ENCODE measurements around the gene TM7SF2.
A peak's percentile ranks its signal among the peaks of the same experiment; 100 is the strongest.
"Not testable (repeated sequence)": the region's sequence is repeated elsewhere in the genome, so short reads cannot be mapped to it uniquely, and the experiment has no call there.

TM7SF2 gene

DNA sequence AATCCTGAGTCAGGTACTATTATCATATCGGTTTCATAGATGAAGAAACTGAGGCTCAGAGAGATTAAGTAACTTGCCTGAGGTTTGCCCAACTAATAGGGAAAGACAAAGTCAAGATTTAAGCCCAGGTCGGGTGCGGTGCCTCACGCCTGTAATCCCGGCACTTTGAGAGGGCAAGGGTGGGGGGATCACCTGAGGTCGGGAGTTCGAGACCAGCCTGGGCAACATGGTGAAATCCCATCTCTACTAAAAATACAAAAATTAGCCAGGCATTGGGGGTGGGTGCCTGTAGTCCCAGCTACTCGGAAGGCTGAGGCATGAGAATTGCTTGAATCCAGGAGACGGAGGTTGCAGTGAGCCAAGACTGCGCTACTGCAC is 38.4 kb downstream of the TM7SF2 start:
- not testable (repeated sequence) for FAIRE-seq; DNase-seq (ENCODE audit: insufficient read length, low spot score)

DNA sequence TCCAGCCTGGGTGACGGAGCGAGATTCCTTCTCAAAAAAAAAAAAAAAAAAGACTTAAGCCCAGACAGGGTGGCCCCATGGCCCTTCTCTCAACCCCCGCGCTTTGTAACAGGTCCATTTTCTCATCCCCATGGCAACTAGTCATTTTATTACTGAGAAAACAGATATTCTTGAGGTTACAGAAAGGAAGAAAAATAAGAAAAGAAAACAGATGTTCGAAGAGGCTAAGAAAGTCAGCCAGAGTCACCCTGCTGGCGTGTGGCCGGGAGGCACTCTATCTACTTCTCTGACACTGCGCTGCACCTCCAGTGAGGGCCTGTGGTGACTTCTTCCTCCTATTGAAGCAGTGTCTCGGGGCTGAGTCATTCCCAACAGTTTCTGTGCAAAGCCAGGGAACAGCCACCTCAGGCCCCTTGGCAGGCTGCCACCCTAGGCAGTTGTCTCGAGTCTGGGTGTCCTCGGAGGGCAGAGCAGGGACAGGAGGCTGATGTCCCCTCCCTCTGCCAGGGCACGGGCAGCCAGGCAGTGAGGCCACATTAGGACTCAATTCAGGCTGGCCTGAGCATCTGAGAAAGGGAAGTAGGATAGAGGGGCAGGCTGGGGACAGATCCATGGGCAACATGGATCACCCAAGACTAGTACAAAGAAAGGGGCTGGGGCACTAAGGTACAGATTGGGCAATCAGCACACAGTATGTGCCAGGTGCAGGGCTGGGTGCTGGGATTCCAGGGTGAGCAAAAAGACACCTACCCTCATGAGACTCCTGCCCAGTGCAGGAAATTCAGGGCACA is 39.0 kb downstream of the TM7SF2 start:
- FAIRE-seq: no peak
- no peak for DNase-seq (ENCODE audit: insufficient read length, low spot score)

DNA sequence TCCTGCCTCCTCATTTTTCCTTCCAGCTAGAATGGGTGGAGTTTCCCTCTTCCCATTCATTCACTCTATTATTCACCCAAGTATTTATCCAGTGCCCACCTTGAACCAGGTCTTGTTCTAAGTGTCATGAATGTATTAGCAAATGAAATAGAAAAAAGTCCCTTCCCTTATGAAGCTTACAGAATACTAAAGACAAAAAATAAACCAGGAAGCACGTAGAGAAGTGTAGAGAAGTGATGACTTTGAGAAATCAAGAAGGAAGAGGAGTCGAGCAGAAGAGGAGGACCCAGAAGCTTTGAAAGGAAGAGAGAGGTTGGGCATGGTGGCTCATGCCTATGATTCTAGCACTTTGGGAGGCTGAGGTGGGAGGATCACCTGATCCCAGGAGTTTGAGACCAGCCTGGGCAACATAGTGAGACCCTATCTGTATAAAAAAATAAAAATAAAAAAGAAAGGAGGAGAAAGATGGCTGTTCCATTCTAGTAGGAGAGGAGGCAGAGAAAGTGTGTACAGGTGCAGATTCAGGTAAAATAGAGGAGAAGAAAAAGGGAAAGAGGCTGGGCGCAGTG is 39.7 kb downstream of the TM7SF2 start:
- DNase-seq (ENCODE audit: insufficient read length, low spot score) (no peak), FAIRE-seq (no peak)

DNA sequence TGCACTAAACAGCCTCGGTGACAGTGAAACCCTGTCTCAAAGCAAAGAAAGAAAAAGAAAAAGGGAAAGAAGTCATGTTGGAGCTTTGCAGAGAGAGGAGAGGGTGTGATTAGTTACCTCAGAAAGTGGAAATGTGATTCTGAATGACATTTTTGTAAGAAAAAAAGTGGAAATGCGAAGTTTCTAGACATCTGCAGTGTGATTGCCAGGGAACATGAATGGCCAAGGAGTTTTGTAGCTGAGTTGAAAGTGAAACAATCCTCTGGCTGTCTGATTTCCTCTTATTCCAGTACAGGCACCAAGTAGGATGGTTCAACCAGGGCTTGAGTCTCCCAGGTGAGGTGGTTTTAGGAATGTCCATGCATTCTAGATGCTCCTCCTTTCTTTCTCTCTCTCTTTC is 40.5 kb downstream of the TM7SF2 start:
- DNase-seq (ENCODE audit: insufficient read length, low spot score) (no peak), FAIRE-seq (no peak)

DNA sequence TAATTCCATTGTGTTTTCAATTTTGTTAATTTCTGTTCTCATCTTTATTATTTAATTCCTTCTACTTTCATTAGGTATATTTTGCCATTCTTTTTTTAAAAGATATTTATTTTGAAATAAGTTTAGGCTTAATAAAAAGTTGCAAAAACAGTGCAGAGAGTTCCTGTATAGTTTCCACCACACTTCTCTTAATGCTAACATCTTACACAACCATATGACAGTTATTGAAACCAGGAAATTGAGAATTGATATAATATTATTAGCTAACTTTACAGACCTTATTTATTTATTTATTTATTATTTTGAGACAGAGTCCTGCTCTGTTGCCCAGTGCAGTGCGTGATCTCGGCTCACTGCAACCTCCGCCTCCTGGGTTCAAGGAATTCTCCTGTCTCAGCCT is 44.6 kb downstream of the TM7SF2 start:
- DNase-seq (ENCODE audit: insufficient read length, low spot score) (no peak), FAIRE-seq (no peak)

DNA sequence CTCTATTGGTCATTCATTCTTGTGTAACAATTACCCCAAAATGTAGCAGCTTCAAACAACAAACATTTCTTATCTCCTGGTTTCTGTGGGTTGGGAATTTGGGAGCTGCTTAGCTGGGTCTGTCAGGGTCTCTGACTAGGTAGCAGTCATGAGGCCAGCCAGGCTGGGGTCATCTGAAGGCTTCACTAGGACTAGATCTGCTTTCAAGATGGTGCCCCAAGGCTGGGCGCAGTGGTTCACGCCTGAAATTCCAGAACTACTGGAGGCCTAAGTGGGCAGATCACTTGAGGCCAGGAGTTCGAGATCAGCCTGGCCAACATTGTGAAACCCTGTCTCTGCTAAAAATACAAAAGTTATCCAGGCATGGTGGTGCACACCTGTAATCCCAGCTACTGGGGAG is 45.3 kb downstream of the TM7SF2 start:
- FAIRE-seq (no peak), DNase-seq (ENCODE audit: insufficient read length, low spot score) (no peak)

DNA sequence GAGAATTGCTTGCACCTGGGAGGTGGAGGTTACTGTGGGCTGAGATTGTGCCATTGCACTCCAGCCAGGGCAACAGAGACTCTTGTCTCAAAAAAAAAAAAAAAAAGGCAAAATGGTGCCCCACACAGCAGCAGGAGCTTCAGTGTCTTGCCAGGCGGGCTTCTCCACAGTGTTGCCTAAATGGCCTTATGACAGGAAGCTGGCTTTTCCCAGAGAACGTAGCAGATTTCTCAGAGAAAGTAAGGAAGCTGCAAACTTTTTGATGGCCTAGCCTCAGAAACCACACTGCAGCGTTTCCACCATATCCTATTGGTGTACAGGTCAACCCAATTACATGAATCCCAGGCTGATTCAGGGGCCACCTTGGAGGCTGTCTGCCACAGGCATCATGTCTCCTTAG is 45.7 kb downstream of the TM7SF2 start:
- DNase-seq (ENCODE audit: insufficient read length, low spot score): no peak
- no peak for FAIRE-seq

DNA sequence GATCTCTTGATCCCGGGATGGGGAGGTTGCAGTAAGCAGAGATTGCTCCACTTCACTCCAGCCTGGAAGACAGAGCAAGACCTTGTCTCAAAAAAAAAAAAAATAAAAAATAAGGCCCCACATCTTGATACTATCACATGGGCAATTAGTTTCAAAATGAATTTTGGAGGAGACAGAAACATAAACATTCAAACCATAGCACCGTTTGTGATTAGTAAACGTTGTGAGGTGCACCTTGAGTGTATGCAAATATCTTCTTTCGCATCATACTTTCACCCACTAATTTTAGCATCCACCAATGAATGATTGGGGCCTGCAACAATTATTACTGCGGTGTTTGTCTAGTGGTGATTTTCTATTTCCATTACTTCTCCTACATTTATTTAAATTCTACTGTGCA is 47.3 kb downstream of the TM7SF2 start:
- DNase-seq (ENCODE audit: insufficient read length, low spot score) (peak; percentile 28), FAIRE-seq (peak; percentile 86)

DNA sequence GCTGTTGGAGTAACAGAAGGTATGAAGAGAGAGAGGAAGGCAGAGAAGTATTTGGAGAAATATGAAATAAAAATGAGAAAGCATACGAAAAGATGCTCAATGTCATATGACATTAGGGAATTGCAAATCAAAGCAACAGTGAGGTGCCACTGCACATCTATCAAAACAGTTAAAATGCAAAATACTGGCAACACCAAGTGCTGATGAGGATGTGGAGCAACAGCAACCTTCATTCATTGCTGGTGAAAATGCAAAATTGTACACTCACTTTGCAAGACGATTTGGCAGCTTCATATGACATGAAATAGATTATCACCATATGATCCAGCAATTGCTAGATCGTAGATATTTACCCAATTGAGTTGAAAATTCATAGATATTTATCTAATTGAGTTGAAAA is 49.0 kb downstream of the TM7SF2 start:
- FAIRE-seq (no peak), DNase-seq (ENCODE audit: insufficient read length, low spot score) (no peak)

DNA sequence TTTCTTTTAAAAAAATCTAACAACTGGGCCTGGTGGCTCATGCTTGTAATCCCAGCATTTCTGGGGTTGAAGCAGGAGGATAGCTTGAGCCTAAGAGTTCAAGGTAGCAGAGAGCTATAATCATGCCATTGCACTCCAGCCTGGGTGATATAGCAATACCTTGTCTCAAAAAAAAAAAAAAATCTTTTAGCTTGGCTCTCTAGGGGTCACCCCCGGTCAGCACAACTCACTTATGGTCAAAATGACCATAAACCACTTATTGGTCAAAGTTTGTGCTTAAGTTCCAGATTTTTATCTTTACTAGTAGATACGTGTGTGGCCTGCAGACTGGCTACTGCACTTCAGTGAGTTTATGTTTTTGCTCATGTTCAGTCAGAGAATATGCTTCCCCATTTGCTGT is 52.0 kb downstream of the TM7SF2 start:
- DNase-seq (ENCODE audit: insufficient read length, low spot score) (no peak), FAIRE-seq (no peak)
